GM18907 (cell line): ENCODE measurements around the gene SEMA3F.

Experiments used
- ATAC-seq: cut with Tn5 transposase; IDR thresholded peaks from one replicate; pipeline ENCODE4 v1.9.1; 2021; ENCODE audit warnings: mild to moderate bottlenecking, moderate library complexity; ENCODE audit not compliant: unreplicated experiment

The SEMA3F gene

GRCh38 chr3:50169232-50169832, 14.2 kb downstream of the SEMA3F start:
- no peak for ATAC-seq

- ATAC-seq = no peak
These were observed 14.7 kb downstream of the SEMA3F start for GRCh38 chr3:50169858-50170257.

- ATAC-seq = no peak
These were observed 15.6 kb downstream of the SEMA3F start for GRCh38 chr3:50170689-50171088.

GRCh38 chr3:50171540-50172301, 16.6 kb downstream of the SEMA3F start:
- no peak for ATAC-seq

GRCh38 chr3:50172626-50173220, 17.6 kb downstream of the SEMA3F start:
- no peak for ATAC-seq

- no peak for ATAC-seq
These were observed 18.8 kb downstream of the SEMA3F start for GRCh38 chr3:50173685-50174516.

GRCh38 chr3:50174517-50174895, 19.4 kb downstream of the SEMA3F start:
- ATAC-seq = no peak

GRCh38 chr3:50174947-50175524, 19.9 kb downstream of the SEMA3F start:
- ATAC-seq = no peak

GRCh38 chr3:50177346-50177745, 22.2 kb downstream of the SEMA3F start:
- no peak for ATAC-seq

GRCh38 chr3:50179710-50180109, 24.6 kb downstream of the SEMA3F start:
- ATAC-seq = no peak

- no peak for ATAC-seq
These were observed 26.9 kb downstream of the SEMA3F start for GRCh38 chr3:50181985-50182384.

- ATAC-seq = no peak
These were observed 27.5 kb downstream of the SEMA3F start for GRCh38 chr3:50182533-50183099.

- ATAC-seq = no peak
These were observed 28.6 kb downstream of the SEMA3F start for GRCh38 chr3:50183755-50184154.

GRCh38 chr3:50184242-50184978, 29.3 kb downstream of the SEMA3F start:
- ATAC-seq = no peak

- no peak for ATAC-seq
These were observed 30.1 kb downstream of the SEMA3F start for GRCh38 chr3:50185230-50185629.

GRCh38 chr3:50186096-50186495, 31.0 kb downstream of the SEMA3F start:
- no peak for ATAC-seq

- ATAC-seq = no peak
These were observed 32.6 kb downstream of the SEMA3F start for GRCh38 chr3:50187750-50188149.

- no peak for ATAC-seq
These were observed 34.1 kb downstream of the SEMA3F start for GRCh38 chr3:50189274-50189673.

- no peak for ATAC-seq
These were observed 34.9 kb downstream of the SEMA3F start for GRCh38 chr3:50189989-50190388.
